ENCODE data around the gene AFTPH. TPM values are rescaled to one million over a fixed set of nuclear protein-coding genes. Genes with fewer than 3 reads are reported as not detected.

The AFTPH gene
- total and polyA plus RNA-seq, 9 of the 15 experiments (the other 6 are each of a cell fraction or from before 2014, with no cell fraction given), result 8.0 to 26.2 (median 13.8) TPM

DNA sequence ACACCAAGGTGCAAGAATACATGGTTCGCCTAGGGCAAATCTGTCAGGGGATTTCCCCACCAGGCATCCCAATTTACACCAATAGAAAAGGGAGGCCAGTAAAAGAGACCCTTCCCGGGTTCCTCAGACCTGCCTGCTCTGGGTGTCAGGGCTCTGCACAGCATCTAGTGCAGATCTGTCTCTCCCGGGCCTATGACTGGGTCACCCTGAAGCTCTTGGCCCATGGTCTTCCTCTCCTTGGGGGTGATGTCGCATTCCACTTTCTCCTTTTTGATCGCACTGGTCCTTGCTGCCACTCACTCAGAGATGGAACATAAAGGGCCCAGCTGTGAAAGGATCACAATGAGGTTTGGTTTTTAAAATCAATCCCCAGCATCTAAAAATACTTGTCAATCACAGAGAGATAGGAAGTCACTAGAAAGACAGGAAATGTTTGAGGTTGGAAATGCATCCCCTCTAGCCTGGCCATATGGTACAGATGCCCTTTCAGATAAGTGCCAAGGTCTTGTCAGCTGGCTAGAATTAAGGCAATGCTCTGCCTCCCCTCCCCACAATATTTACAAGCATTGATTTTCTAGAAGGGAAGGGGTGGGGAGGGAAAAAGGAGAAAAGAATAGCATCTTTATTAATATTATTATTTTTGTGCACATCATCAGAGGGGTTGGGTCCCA lies 34.9 kb upstream of the AFTPH start:
- no peaks in the 10 kb centered on the region for H3K4me1 ChIP-seq (replicated peaks in 1 of 2; ENCODE audit: control insufficient read depth in 2 of 2, insufficient read depth in 2 of 2, low read length in 2 of 2)
- no peak overlapping the region for H3K9ac ChIP-seq (ENCODE audit: insufficient read depth in 1 of 2, low read depth in 2 of 2, low read length in 2 of 2)
- ChIA-PET CTCF (ENCODE audit: low intra/inter-chr PET ratio) (interaction anchor here (1.5 to 2.4 kb wide), 2 partner anchors 158 to 440 kb away, joined by 4 to 23 read pairs; no protein-coding TSS in a partner anchor), POLR2A (interaction anchor here (1.4 kb wide), 1 partner anchor 158 kb away, joined by 6 read pairs; no protein-coding TSS in a partner anchor)
- no peaks in the 10 kb centered on the region for H3K9me3 ChIP-seq (replicated peaks; ENCODE audit: control insufficient read depth, insufficient read depth, low read depth, low read length)
- TF ChIP-seq, protein P1, sequence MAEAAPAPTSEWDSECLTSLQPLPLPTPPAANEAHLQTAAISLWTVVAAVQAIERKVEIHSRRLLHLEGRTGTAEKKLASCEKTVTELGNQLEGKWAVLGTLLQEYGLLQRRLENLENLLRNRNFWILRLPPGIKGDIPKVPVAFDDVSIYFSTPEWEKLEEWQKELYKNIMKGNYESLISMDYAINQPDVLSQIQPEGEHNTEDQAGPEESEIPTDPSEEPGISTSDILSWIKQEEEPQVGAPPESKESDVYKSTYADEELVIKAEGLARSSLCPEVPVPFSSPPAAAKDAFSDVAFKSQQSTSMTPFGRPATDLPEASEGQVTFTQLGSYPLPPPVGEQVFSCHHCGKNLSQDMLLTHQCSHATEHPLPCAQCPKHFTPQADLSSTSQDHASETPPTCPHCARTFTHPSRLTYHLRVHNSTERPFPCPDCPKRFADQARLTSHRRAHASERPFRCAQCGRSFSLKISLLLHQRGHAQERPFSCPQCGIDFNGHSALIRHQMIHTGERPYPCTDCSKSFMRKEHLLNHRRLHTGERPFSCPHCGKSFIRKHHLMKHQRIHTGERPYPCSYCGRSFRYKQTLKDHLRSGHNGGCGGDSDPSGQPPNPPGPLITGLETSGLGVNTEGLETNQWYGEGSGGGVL (CRISPR knock-in tag; IDR thresholded peaks at IDR 0.05), result no peak
- TF ChIP-seq KAT7 (CRISPR knock-in tag; IDR thresholded peaks at IDR 0.05; ENCODE audit: borderline replicate concordance) (no peak), CBFB (CRISPR knock-in tag; IDR thresholded peaks at IDR 0.05) (no peak), TSC22D4 (tag; IDR thresholded peaks at IDR 0.05) (no peak), ASH1L (IDR thresholded peaks at IDR 0.05; ENCODE audit: borderline replicate concordance, low read depth, partially characterized antibody) (no peak), ZNF764 (CRISPR knock-in tag; IDR thresholded peaks at IDR 0.05; ENCODE audit: low read depth) (no peak)
- no peak overlapping the region for H3K4me3 ChIP-seq
- peaks cover 15 to 36% of the 10 kb centered on the region in 2 experiments for H3K27me3 ChIP-seq (ENCODE audit: control insufficient read depth in 2 of 2, insufficient read depth in 2 of 2, low read length in 2 of 2)
- DNase-seq (ENCODE audit: extremely low read depth in 1 of 4, low spot score in 3 of 4) (no peak), FAIRE-seq (no peak), ATAC-seq (no peak)
- WGBS (ENCODE audit: insufficient coverage, low coverage, missing lambda C conversion rate), result 2% methylated on average over 4 of the region's 5 CpGs
- in situ Hi-C loops (cut with MboI), result loop anchor here (5.0 to 10.0 kb wide), 2 partner anchors 157 to 434 kb away; no protein-coding TSS in a partner anchor
- H3K27ac ChIP-seq (ENCODE audit: extremely low read depth, low read depth, low read length), result no peak overlapping the region
- H3K4me2 ChIP-seq (ENCODE audit: insufficient read depth, low read length), result no peak overlapping the region
- H2AFZ ChIP-seq (ENCODE audit: low read depth, low read length), result no peak overlapping the region
- H4K20me1 ChIP-seq (replicated peaks; ENCODE audit: control insufficient read depth, insufficient read depth, low read length), result peaks cover 6% of the 10 kb centered on the region; the same call in 1 of the 2 replicates
- no TSS peak for BruUV-seq (replicated peaks)
- H3K9me1 ChIP-seq (ENCODE audit: control insufficient read depth, insufficient read depth, low read length), result no peaks in the 10 kb centered on the region
- intact Hi-C loops (cut with micrococcal nuclease), result loop anchor here (2.0 kb wide), 2 partner anchors 32 to 440 kb away; no protein-coding TSS in a partner anchor
- no peaks in the 10 kb centered on the region for H3K79me2 ChIP-seq (ENCODE audit: control insufficient read depth, insufficient read depth, low read length)
- no peaks in the 10 kb centered on the region for H3K36me3 ChIP-seq (ENCODE audit: control insufficient read depth, insufficient read depth, low read length)

All from K562 (cell line).